ENCODE results near the gene CACNA1B.
"Not testable (repeated sequence)": the region's sequence is repeated elsewhere in the genome, so short reads cannot be mapped to it uniquely, and the experiment has no call there.

The CACNA1B gene

DNA sequence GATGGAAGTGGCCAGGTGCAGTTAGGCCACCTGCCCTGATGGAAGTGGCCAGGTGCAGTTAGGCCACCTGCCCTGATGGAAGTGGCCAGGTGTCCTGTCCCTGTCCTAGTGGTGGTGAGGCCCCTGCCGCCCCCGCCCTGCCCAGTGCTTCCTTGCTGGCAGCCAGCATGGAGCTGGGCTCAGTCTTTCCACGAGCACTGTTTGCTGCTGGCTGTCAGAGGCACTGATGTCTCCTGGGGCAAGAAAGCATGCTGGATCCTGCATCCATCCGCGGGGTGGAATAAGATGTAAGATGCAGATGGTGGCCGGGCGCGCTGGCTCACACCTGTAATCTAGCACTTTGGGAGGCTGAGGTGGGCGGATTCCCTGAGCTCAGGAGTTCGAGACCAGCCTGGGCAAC lies 141.9 kb downstream of the CACNA1B start:
- DNase-seq, result not testable (repeated sequence)

GRCh38 chr9:138020120-138020794 lies 142.7 kb downstream of the CACNA1B start:
- DNase-seq, result no peak

- DNase-seq, result no peak
Observed at GRCh38 chr9:138020795-138021182, 143.2 kb downstream of the CACNA1B start.

DNA sequence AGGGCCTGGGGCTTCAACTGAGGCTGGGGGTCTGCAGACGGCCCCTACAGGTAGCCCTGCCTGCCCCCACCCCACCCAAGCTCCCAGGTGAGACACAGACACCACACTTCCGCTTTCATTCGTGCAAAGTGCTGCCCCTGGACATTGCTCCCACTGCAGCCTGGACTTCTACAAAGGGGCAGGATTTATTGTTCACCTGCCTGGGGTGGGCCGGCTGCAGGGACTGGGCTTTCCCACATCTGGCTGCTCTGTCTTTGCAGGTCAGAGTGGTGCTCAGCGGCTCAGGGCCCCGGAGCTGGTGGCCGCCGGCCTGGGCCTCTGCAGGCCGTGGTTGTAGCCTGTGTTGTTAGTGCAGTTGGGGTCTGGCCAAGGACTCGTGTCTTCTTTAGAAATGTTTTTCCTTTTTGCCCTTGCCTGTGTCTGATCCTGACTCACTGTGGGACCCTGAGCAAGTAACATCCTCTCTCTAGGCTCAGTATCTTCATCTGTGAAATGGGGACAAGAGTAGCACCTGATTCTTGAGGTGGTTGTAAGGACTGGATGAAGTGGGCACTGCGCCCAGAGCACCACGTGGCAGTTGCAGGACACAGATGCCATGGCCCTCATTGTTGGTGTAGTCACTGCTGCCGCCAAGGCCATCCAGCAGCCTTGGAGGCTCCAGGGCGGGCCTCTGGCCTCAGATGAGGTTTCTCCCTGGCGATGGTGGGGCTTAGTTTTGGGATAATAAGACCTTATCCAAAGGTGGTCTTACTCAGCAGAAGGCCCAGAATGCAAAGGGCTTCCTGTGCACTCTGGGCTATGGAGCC lies 143.9 kb downstream of the CACNA1B start:
- no peak for DNase-seq

DNA sequence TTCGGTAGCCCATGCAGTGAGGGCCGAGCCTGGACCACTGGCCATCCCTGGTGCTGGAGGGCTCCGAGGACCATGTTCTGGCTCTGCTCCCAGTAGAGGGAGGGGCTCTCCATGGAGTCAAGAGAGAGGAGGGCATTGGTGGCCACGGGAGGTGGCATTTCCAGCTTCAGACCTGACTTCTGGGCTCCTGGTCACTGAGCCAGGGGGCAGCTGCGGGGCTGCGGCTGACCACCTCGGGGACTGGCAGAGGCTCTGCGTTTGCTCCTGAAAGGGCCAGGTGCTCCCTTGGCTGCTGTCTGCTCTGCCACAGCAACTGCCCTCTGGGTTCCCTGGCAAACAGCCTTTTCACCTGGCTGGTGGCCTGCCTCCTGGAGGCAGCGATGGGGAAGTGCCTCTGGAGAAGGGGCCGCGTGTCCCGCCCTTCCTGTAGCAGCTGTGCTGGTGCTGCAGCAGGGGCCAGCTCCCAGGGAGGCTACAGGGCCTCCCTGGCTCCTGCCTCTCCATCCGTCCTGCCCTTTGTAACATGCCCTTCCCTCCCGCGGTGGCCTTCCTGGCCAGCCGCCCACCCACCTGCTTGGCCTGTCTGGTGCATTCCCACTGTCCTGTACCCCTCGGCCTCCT lies 144.6 kb downstream of the CACNA1B start:
- no peak for DNase-seq

- DNase-seq, result no peak
Observed at GRCh38 chr9:138022756-138023393, 145.3 kb downstream of the CACNA1B start.

- DNase-seq, result no peak
Observed at GRCh38 chr9:138023394-138024124, 146.0 kb downstream of the CACNA1B start.

DNA sequence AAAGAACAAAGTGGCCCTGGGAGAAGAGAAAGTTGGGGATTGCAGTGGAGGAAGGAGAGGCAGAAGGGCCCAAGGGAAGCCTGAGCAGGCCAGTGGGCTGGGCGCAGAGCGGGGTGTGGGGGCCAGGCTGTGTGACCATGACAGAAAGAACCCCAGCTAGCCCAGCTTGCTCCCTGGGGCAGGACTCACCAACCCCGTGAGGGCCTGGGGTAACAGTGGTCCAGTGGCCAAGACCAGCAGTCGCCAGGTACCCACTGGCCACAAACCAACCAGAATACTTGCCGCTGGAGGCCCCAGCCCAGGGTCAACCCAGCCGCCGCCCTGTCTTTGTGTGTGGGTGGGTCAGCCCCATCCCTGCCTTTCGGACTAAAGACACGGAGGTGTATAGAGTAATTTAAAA lies 146.5 kb downstream of the CACNA1B start:
- DNase-seq, result no peak

DNA sequence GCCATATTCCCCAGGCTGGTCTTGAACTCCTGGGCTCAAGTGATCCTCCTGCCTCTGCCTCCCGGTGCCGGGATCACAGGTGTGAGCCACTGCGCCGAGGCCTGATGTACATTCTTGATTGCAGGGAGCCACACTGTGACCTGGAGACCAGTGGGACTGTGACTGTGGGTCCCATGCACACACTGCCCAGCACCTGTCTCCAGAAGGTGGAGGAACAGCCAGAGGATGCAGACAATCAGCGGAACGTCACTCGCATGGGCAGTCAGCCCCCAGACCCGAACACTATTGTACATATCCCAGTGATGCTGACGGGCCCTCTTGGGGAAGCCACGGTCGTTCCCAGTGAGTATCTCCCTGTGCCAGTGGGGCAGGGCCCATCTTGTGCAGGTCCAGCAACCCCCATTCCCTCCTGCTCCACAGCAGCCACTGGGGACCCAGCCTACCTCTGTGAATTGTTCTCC lies 147.3 kb downstream of the CACNA1B start:
- no peak for DNase-seq

GRCh38 chr9:138025417-138025816 lies 147.8 kb downstream of the CACNA1B start:
- DNase-seq, result no peak

GRCh38 chr9:138025908-138026307 lies 148.3 kb downstream of the CACNA1B start:
- no peak for DNase-seq

GRCh38 chr9:138028596-138028995 lies 151.0 kb downstream of the CACNA1B start:
- no peak for DNase-seq

DNA sequence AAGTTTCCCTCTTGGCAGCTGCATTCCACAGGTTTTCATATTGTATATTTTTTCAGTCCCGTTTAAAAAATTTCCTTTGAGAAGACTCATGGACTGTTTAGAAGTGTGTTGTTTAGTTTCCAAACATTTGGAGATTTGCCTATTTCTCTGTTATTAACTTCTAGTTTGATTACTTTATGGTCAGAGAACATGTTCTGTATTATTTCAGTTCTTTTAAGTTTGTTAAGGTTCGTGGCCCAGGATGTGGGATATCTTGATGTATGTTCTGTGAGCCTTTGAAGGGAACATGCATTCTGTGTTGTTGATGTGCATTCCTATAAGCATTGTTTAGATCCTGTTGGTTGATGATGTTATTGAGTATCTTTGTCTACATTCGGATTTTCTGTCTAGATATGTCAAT lies 153.6 kb downstream of the CACNA1B start:
- DNase-seq, result no peak

- no peak for DNase-seq
Observed at GRCh38 chr9:138033950-138034349, 156.4 kb downstream of the CACNA1B start.

GRCh38 chr9:138037140-138037539 lies 159.6 kb downstream of the CACNA1B start:
- no peak for DNase-seq

DNA sequence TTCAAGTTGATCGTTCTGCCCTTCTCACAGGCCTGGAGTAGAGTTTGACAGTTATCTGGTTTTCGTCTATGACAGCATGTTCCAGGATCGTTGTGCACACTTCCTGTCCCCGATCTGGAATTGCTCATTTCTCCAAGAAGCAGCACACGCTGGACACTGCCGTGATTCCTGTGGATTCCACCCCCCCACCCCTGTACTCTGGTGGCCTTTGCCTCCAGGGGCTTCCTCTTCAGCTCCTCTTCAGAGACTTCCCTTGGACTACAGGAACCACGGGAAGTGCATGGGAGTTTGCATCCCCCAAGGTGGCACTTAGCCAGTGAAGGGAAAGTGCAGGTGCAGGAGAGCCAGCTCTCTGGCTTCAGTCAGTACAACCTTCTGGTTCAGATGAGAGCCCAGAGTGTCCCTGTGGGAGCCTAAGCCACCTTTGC lies 160.7 kb downstream of the CACNA1B start:
- DNase-seq, result no peak

DNA sequence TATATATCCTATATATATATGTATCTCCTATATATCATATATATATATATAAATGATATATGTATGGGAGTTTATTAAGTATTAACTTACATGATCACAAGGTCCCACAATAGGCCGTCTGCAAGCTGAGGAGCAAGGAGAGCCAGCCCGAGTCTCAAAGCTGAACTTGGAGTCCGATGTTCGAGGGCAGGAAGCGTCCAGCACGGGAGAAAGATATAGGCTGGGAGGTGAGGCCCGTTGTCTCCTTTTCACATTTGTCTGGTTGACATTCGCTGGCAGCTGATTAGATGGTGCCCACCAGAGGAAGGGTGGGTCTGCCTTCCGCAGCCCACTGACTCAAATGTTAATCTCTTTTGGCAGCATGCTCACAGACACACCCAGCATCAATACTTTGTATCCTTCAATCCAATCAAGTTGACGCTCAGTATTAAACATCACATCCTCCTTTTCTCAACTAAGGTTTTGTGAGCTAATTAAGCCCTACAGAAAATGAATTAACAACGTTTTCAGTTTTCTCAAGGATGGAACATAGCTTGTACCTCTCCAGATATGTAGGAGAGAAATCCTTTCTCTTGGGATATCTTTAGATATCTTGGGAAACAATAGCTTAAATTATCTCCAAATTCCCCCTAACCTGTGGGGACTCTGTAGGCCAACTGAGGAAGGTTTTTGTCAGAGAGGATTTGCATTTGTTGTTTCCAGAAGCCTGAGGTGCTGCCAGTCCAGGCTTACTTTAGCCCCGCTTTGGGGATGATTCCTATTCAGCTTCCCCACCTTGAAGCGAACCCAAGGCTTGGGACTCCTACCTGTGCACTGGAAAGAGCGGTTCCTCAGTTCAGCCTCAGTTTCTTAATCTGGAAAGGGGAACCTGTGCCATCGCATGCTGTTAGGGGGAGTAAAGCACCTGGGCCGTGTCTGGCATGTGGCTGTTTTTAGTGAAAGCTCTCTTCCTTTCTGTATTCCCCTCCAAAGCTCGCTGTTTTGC lies 163.2 kb downstream of the CACNA1B start:
- no peak for DNase-seq

- DNase-seq, result no peak
Observed at GRCh38 chr9:138042146-138042545, 164.6 kb downstream of the CACNA1B start.

- DNase-seq, result no peak
Observed at GRCh38 chr9:138042640-138043039, 165.1 kb downstream of the CACNA1B start.

DNA sequence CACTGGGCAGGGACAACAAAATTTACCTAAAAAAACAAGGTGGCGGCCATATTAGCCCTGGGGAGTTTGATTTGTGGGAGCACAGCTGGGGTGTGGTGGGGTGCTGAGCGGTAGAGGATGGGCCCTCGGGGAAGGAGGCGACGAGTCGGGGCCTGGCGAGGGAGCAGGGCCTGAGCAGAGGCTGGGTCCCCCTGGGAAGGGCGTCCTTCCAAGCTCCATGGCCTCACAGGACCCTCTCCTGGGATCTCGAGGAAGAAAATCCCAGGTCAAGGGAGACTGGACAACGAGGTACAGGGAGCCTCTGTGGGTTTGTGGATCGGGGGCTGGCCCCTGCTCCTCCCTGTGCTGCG lies 165.5 kb downstream of the CACNA1B start:
- DNase-seq, result no peak
